Measurements from ENCODE around the gene PLSCR1. TPM values are rescaled to one million over a fixed set of nuclear protein-coding genes. Genes with fewer than 3 reads are reported as not detected.
A peak's percentile ranks its signal among the peaks of the same experiment; 100 is the strongest.

PLSCR1 gene, protein sequence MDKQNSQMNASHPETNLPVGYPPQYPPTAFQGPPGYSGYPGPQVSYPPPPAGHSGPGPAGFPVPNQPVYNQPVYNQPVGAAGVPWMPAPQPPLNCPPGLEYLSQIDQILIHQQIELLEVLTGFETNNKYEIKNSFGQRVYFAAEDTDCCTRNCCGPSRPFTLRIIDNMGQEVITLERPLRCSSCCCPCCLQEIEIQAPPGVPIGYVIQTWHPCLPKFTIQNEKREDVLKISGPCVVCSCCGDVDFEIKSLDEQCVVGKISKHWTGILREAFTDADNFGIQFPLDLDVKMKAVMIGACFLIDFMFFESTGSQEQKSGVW
- 10 to 100 TPM; 78.3 to 92.3 (median 83.9) TPM for polyA plus RNA-seq (ENCODE audit: insufficient read length in 4 of 4)

DNA sequence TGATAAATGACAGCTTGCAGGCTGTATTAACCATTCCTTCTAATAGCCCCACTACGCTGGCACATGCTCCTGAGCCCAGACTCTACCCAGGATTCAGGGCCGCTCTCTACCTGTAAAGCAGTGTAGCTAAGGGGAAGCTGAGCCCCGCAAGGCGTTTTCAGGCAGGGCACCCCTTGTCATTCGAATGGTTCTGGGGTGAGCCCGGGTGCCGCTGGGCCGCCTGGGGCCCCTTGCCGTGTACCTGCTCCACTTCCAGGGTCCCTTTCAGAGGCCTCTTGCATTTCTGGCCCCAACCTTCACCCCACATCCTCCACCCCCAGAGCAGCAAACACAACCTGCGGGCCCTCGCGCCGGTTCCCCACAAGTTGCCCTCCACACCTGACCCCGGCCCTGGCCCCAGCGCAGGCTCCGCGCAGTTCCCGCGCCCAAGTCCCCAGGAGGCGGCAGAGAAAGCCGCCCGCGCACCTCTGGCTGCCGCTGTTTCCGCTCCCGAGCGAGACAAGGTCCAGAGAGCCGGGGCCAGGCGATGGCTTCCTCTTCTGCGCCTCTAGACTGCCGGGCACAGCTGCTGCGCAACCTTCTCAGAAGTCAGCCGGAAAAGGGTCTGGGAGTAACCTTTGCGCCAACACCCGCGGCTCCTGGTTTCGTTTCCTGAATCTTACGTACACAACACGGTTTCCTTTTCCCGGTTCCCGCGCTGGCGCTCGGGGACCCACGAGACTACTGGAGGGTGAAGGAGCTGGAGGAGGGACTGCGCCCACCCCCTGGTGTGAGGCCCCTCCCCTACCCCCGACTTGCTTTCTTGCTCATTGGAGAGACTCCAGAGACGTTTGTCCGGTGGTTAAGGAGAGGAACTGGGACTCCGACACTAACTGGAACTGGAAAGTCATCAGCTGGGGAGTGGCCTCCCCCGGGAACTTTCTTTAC, at the start of gene PLSCR1:
Gene PLSCR1, minus strand, starts transcription at position 606 of the 927 bp plus-strand sequence. CDS start 8,055 bp downstream, outside the sequence.
- peak; percentile 73 to 87 (median 81) for DNase-seq (ENCODE audit: low read depth in 4 of 4, low spot score in 2 of 4)

DNA sequence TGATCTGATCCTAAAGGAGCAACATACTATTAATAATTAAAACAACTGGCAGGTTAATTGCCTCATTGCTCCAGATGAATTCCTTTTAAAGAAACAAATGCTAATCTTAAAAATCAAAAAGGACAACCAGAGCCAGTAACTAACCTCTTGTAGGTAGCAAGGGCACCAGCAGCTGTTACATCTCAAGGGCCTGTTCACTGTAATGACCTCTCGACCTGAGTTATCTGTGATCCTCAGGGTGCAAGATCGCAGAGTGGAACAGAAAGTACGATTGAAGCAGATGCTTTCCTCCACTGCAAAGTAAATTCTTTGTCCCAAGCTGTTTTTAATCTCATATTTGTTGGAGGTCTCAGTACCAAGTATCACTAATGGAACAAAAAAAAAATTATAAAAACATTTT, 49.4 kb upstream of the PLSCR1 start:
- no peak for DNase-seq (ENCODE audit: low read depth in 4 of 4, low spot score in 2 of 4)

DNA sequence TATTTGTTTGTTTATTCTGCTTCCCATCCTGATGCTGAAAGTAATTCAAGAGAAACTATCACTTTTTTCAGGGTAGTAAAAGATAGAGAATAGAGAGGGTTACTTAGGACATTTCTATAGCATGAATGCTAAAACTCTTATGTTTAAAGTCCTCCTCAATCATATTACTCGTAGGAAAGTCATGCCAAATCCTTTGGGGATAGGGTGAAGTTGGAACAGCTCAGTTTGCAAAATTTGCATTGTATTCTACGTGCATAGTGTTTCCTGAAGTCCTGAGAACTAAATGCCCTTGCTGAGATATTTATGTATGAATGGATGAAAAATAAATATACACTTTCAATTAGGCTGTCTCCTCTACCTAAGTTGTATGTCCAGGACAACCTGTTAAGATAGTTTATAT, 46.1 kb upstream of the PLSCR1 start:
- no peak for DNase-seq (ENCODE audit: low read depth in 4 of 4, low spot score in 2 of 4)

DNA sequence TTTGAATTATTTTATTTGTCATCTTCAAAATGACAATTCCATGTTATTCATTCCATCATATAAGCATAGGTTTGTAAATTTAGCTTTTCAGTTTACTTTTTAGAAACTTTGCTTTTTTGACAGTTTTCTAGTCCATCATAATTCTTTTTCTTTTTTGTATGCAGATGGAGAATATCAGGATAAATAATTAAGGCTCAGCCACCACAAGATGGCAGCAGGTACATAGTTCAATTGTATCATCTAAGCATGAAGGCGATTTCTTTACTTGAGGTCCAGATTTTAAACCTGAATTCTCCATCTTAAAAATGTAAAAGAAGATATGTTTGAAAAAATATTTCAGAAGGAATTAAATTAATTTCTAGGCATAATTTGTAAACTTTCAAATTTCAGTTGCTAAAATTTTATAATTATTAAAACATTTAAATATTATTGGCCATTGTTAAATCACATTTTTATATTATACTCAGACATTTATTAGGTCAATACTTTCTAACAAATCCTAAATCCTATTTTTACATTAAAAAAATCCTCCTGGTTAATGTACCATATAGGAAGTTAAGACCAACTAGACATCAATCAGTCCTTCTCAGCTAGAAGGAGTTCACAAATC, 45.6 kb upstream of the PLSCR1 start:
- peak in 1 of 4 donors; percentile 23 for DNase-seq (ENCODE audit: low read depth in 4 of 4, low spot score in 2 of 4)

DNA sequence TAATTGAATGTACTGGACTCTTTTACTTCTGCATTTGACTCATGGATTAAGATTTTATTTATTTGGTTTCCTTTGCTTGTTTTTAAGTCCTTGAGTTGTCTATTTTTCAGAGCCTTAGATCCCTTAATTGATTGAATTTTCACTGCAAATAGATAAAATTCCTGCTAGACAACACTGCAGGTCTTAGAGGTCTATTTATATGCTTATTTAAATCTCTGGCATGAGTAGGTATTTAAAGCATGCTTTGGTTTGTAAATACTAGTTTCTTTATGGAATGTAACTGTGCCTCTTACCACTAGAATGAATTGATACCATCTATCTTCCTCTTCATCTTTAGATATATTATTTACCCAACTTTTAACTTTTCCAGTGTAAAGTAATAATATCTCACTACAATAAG, 40.7 kb upstream of the PLSCR1 start:
- DNase-seq (ENCODE audit: low read depth in 4 of 4, low spot score in 2 of 4): no peak

DNA sequence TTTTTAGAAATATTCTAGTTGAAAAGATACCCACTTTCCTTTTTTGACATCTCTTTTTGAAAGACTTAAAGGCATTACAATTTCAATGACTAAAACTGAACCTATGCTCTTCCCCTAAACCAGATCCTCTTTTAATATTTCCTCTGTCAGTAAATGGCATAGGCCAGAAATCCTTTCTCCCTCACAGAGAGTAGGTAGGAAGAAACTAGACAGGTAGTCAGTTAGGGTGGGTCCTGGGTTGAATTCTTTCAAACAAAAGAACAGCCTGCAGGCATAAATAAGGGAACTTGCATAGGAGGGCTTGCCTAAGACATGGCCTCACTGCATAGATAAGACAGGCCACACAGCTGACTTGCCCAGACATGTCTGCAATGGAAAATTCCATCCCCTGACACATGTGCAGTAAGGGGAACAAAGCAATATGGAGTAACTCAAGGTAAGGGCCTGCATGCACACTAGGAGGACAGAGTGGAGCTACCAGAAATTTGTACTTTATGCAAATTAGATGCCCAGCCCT, 37.6 kb upstream of the PLSCR1 start:
- no peak for DNase-seq (ENCODE audit: low read depth in 4 of 4, low spot score in 2 of 4)

DNA sequence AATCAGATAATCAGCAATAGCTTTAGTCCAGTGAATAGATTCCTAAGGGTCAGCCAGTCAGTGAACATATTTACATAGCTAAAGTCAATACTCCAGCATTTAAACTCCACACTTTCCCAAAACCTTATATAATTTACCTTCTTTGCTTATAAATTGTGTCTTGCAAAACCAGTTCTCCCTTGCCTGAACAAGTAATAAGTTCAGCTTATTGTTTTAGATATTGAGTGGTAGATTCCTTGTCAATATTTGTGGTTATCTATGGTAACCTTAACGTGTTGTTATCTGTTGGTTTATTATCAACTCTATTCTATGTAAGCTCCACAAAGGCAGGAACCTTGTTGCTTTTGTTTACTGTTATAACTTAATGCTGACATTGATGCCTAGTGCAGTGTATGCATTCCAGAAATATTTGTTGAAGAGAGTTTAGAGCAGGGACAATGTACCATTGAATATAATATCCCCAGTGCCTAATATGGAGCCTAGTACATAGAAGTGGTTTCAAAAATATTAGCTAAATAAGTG, 36.7 kb upstream of the PLSCR1 start:
- DNase-seq (ENCODE audit: low read depth in 4 of 4, low spot score in 2 of 4): no peak

DNA sequence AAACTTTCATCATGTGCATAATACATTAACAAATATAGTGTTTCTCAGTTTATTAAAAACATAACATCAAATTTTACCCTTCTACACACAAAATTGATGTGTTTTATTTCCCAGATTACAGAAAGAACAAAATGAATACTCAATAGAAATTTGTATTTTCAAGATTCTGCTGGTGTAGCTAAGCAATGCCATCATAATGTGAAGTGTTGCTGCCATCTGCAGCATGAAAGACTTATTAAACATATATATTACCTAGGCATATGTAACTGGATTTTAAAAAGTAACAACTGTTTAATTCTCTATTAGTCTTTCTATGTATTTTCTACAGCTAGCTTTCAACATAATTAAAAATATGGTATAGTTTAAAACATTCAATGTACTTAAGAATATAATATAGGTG, 33.3 kb upstream of the PLSCR1 start:
- DNase-seq (ENCODE audit: low read depth in 4 of 4, low spot score in 2 of 4): peak in 2 of 4 donors; percentile 18 to 25

DNA sequence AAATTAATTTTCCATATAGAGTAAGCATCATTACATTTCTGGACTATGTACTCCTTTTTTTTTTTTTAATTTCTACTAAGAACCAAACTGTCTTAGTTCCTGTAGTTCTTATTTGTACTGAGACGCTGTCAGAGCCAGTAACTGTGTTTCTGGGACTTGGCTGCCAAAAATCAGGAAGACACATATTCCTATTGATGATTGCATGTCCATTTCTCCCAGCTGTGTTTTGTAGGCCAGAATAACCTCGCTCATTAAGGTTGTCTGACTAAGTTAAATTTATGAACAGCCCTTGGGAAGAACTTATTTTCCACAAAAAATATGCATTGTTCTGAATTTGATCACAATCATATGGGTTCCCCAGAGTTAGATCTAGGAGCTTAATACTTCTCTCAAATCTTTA, 31.2 kb upstream of the PLSCR1 start:
- no peak for DNase-seq (ENCODE audit: low read depth in 4 of 4, low spot score in 2 of 4)

DNA sequence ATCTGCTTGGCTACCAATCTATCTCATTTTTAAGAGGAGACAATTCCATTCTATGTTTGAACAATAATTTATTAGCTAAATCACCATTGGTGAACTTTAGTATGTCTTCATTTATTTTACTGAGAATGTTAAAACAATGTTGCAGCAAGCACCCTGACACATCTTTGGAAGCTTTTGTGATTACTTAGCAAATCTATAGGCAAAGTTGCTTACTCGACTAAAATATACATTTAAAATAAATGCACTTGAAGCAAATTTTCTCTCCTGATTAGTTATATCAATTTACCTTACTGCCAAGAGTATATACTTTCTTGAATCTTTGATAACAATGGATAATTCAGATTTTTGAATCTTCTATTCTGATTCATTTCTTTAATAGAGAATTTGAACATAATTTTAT, 29.8 kb upstream of the PLSCR1 start:
- DNase-seq (ENCODE audit: low read depth in 4 of 4, low spot score in 2 of 4): no peak

DNA sequence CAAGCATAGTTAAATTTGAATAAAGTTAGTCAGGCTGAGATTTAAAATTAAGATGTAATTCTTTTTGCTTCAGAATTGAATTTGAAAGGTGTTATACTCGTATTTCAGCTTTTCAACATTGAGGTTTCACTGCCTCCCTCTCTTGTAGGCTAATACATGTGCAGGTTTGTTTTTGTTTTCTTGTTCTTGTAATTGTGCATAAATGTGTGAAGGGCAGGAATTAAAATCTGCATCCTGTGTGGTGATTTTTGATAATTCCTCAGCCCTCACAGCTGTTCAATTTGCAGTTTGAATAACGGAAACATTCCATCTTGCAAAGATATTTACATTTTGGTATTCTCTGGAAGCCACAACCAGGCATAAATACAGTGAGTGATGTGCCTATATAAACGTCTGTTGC, 24.9 kb upstream of the PLSCR1 start:
- DNase-seq (ENCODE audit: low read depth in 4 of 4, low spot score in 2 of 4): no peak

DNA sequence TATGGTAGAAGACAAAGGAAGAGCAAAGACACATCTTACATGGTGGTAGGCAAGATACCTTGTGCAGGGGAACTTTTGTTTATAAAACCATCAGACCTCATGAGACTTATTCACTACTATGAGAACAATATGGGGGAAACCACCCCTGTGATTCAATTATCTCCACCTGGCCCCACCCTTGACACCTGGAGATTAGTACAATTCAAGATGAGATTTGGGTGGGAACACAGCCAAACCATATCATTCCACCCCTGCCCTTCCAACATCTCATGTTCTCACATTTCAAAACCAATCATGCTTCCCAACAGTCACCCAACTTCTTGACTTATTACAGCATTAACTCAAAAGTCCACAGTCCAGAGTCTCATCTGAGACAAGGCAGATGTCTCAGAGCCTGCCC, 21.7 kb upstream of the PLSCR1 start:
- no peak for DNase-seq (ENCODE audit: low read depth in 4 of 4, low spot score in 2 of 4)

DNA sequence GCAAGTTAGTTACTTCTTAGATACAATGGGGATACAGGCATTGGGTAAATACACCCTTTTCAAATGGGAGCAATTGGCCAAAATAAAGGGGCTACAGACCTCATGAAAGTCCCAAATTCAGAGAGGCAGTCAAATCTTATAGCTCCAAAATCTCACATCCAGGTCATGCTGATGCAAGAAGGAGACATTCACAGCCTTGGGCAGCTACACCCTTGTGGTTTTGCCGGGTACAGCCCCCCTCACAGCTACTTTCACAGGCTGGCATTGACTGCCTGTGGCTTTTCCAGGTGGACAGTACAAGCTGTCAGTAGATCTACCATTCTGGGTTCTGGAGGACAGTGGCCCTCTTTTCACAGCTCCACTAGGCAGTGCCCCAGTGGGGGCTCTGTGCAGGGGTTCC, 17.5 kb upstream of the PLSCR1 start:
- DNase-seq (ENCODE audit: low read depth in 4 of 4, low spot score in 2 of 4): no peak

DNA sequence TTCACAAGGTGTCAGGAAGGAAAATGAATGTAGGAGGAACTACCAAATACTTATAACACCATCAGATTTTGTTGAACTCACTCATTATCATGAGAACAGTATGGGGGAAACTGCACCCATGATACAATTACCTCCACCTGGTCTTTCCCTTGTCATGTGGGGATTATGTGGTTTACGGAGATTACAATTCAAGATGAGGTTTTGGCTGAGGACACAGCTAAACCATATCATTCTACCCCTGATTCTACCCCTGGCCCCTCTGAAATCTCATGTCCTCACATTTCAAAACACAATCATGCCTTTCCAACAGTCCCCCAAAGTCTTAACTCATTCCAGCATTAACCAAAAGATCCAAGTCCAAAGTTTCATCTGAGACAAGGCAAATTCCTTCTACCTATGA, 17.1 kb upstream of the PLSCR1 start:
- DNase-seq (ENCODE audit: low read depth in 4 of 4, low spot score in 2 of 4): no peak

DNA sequence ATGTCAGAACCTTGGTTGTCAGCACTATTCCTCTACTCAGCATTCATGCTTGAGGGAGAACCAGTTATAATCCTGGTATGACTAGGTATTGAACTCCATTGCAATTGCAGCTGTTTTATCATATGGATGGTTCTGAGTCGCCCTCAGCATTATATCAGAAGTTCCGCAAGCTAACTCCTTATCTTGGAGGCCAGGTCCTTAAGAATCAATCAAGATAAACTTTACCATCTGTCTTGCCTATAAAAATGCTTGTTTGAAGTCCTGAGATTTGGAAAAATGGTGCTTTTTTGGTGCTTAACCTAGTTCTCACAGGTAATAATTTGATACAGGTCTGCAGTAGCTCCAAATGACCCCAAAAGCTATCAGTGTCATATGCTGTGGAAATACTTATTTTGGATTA, 16.3 kb upstream of the PLSCR1 start:
- no peak for DNase-seq (ENCODE audit: low read depth in 4 of 4, low spot score in 2 of 4)

DNA sequence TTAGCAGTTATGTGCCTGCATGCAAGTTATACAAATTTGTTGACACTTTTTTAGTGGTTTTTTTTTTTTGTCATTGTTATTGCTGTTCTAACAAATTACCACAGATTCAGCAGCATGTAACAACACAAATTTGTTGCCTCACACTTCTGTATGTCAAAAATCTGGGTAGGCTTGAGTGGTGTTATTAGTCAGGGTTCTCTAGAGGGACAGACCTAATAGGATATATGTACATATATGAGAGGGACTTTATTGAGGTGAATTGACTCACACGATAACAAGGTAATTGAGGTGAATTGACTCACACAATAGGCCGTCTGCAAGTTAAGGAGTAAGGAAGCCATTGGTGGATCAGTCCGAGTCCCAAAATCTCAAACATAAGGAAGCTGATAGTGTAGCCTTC, 15.0 kb upstream of the PLSCR1 start:
- DNase-seq (ENCODE audit: low read depth in 4 of 4, low spot score in 2 of 4): no peak

DNA sequence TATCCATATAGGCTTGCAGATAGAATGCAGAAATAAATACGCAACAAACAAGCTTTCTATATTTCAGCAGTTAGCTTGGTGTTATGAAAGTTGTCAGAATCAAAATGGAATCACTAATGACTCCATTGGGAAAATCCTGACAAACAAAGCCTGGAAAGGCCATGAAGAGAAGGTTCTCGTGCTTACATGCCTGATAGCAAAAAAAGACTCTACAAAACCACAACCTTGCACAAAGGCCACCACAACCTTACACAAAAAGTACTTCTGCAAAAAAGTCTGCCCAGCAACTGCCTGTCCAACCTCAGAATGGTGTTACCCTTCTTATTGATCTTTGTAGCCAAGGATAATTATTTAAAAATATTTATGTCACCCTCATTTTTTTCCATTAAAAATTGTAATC, 14.4 kb upstream of the PLSCR1 start:
- no peak for DNase-seq (ENCODE audit: low read depth in 4 of 4, low spot score in 2 of 4)

DNA sequence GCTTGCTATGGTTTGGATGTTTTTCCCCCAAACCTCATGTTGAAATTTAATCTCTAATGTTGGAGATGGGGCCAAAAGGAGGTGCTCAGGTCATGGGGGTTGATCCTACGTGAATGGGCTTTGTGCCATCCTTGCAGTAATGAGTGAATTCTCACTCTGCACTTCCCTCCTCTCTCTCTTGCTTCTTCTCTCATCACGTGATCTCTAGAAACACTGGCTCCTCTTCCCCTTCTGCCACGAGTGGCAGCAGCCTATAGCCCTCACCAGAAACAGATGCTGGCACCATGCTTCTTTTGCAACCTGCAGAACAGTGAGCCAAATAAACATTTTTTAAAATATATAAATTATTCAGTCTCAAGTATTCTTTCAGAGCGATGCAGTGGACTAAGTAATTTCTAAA, 13.3 kb upstream of the PLSCR1 start:
- DNase-seq (ENCODE audit: low read depth in 4 of 4, low spot score in 2 of 4): no peak

DNA sequence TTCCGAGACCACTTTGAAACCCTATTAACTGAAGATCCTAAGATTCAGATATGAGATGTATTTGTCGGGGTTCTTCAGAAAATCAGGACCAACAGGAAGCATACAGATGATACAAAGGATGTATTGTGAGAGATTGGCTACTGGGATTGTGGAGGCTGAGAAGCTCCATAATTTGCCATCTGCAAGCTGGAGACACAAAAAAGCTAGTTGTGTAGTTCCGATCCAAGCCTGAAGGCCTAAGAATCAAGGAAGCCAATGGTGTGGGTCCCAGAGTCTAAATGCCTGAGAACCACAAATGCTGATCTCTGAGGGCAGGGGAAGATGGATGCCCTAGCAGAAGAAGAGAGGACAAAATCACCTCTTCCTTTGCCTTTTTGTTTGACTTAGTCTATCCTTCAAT, 10.9 kb upstream of the PLSCR1 start:
- DNase-seq (ENCODE audit: low read depth in 4 of 4, low spot score in 2 of 4): no peak

DNA sequence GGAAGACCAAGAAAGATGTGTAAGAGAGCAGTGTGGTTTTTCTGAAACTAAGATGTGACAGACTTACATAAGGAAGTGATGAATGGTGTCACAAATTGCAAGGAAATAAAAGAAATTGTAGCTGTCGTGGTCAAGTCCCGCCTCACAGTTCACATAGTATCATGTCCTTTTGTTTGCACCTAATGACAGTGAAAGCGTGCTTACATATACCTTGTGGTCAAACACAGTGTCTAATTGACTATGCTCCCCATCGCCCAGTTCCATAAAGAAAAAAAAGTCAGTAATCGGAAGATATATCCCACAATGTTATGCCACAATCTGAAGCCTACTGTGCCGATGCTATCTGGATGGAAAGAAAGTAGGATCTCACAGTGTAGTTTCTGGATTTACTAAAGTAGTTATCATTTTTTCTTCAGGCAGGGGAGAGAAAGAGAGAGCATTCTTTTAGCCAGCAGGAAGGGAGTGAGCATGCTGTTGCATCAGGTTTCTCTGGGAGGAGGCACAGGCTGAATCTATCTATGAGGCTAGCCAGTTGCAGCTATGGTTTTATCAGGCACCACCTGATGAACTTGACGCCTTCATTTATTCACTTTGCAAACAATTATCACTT, 9.8 kb upstream of the PLSCR1 start:
- no peak for DNase-seq (ENCODE audit: low read depth in 4 of 4, low spot score in 2 of 4)

Data from left renal cortex interstitium (tissue), 4 donors.